Measurements from ENCODE around the gene TBC1D22A.

TBC1D22A gene

GRCh38 chr22:46891382-46891951, 129.0 kb downstream of the TBC1D22A start:
- DNase-seq: no peak

DNA sequence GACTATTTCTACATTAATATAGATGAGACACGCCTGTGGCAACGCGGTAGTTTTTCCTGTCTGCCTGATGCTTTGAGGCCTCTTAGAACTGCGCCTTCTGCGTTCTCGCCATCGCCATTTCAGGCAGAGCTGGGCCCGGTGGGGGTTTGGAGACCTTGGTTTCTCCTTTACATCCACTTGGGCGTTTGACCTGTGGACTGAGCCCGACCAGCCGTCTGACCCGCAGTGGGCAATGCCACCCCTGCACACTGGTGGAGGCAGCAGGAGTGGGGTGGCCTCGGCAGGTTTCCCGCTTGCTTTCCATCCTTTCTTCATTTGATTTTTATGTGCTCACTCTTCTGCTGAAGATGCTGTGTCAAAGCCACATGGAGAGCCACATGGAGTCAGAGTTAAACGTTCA, 130.4 kb downstream of the TBC1D22A start:
- no peak for DNase-seq

- no peak for DNase-seq
Observed at GRCh38 chr22:46893281-46894020, 131.0 kb downstream of the TBC1D22A start.

- DNase-seq: no peak
Observed at GRCh38 chr22:46894081-46894671, 131.7 kb downstream of the TBC1D22A start.

DNA sequence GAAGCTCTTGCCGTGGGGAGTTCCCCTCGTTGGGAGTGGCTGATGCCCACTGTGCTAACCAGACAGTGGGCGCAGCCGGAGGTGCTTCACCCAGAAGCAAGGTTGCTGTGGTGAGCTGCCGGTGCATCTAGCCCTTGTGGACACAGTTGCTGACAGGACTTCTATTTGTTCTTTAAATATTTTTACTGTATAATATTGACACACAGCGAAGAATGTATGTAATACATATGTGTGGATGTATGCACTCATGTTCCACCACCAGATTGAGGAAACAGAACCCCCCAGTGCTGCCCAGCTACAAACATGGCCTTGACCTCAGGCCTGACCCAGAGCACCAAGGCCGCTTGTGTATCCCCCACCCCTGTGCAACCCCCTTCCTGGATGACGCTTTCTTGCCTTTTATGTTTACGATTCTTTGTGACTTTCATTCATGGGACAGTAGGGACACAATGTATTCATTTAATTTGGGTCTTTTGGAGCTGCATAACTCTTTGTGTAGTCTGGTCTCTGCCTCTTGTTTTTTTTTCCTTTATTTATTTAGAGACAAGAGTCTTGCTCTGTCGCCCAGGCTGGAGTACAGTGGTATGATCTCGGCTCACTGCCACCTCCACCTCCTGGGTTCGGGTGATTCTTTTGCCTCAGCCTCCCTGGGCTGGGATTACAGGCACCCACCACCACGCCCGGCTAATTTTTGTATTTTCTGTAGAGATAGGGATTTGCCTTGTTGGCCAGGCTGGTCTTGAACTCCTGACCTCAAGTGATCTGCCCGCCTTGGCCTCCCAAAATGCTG, 132.6 kb downstream of the TBC1D22A start:
- DNase-seq: no peak

DNA sequence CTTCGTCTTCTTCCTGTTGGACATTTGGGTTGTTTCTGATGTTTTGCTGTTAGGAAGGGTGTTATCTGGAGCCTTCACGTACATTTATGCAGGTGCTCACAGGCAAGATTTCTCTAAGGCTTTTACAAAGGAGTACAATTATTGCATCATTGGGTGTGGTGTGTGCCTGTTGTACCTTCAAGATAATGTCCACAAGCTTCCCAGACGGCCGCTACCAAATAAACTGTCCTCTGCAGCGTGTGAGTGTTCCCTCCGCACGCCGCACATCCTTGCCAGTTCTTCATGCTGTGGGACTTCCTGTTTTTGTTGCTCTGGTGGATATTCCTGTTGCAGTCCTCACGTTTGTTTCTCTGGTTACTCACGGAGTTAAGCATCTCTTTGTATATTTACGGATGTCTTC, 133.3 kb downstream of the TBC1D22A start:
- DNase-seq: no peak

- no peak for DNase-seq
Observed at GRCh38 chr22:46896166-46896565, 133.7 kb downstream of the TBC1D22A start.

DNA sequence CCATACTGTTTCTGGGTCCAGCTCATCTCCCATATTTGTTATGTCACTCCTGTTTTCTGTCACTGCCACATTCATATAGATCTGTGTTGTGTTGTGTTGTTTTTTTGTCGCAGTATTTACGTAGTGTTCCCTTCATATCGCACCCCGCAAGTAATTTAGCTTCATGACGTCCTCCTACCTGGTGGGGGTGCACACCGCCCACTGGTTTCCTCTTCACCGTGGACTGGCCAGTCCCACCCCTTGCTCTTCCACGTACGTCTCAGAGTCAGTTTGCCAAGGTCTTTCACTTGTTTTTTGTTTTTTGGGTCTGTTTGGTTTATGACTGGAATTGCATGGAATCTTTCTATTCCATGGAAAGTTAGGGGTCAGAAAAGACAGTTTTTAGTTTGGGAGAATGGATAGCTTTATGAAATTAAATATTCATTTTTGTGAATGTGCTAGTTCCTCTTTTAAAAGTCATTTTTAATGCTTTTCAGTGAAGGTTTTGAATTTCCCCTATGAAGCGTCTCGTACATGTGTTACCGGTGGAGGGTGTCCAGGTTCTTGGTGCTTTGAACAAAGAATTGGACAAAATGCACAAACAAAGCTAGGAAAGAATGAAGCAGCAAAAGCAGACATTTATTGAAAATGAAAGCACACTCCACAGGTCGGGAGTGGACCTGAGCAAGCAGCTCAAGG, 134.3 kb downstream of the TBC1D22A start:
- DNase-seq: no peak

- no peak for DNase-seq
Observed at GRCh38 chr22:46897246-46897623, 134.8 kb downstream of the TBC1D22A start.

GRCh38 chr22:46900549-46900948, 138.1 kb downstream of the TBC1D22A start:
- DNase-seq: no peak

GRCh38 chr22:46902436-46902835, 140.0 kb downstream of the TBC1D22A start:
- no peak for DNase-seq

- no peak for DNase-seq
Observed at GRCh38 chr22:46902998-46903916, 140.8 kb downstream of the TBC1D22A start.

DNA sequence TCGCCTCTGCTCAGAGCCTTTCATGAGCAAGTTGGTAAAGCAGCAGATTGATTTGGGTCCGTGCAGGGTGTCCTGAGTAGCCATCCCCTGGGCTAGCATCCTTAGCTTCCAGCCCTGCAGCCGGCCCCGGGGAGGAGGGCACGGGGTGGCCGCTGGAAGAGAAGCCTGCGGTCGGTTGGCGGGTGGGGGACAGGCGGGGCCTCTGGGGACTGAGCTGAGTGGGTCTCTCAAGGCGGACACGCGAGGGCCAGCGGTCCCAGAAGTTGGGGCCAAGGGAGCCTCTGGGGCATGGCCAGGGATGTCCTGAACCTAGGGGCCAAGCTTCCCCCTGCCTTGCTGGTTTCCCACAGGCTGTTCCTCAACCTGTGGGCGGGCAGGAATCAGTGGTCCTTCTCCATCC, 143.0 kb downstream of the TBC1D22A start:
- DNase-seq: no peak

- no peak for DNase-seq
Observed at GRCh38 chr22:46905834-46906233, 143.4 kb downstream of the TBC1D22A start.

DNA sequence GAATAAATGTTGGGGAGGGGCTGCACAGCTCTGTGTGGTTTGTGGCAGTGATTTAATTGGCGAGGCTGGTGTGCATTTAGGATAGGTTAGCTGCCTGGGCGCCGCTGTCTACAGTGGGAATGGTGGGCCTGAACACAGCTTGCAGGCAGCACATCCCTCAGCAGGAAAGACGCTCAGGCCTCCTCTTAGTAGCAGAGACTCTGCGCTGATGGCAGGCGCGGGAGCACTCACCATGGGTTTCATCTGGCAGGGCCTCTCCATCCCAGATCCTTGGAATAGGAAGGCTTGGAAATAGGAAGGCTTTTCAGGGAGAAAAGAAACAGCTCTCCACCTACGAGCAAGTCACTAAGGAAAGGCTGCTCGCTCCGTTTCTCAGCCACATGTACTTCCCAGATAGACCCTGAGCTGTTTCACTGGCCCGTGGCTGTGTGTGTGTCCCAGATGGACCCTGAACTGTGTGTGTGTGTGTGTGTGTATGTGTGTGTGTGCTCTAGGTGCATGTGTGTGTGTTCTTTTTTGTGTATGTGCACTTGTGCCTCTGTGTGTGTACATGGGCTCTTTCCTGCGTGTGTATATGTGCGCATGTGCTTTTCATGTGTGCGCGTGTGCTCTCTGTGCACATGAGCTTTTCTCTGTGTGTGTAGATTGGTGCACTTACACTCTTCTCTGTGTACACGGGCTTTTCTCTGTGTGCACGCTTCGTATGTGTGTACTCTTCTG, 144.0 kb downstream of the TBC1D22A start:
- DNase-seq: no peak

- no peak for DNase-seq
Observed at GRCh38 chr22:46907241-46908215, 145.1 kb downstream of the TBC1D22A start.

DNA sequence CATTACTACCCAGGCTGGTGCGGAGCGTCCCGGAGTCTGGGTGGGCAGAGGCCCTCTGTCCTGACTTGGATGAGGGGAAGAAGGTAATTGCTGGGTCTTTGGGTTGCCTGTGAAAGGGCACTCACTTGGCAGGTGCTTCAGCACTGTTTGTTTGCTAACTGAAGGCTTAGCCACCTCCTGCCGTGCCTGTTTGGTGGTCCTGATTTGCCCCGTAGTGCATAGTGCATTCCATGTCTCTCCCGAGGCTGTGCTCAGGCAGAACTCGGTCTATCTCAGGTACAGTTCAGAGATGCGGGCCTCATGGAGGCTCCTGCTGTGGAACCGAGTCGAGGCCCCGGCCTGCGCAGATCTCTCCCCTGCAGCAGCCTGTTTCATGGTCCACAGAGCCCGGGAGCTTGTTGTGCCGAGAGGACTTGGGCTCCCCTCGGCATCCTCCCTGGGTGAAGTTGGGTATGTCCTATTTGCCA, 146.2 kb downstream of the TBC1D22A start:
- DNase-seq: no peak

GRCh38 chr22:46909237-46910030, 147.0 kb downstream of the TBC1D22A start:
- no peak for DNase-seq

Data from right kidney (tissue), 1 donor.